ENCODE results near the gene G0S2.
"Not testable (repeated sequence)": the region's sequence is repeated elsewhere in the genome, so short reads cannot be mapped to it uniquely, and the experiment has no call there.

Gene G0S2

GRCh38 chr1:209685821-209686220 lies 10.6 kb downstream of the G0S2 start:
- no peak for DNase-seq

- DNase-seq, result no peak
Observed at GRCh38 chr1:209686322-209686721, 11.1 kb downstream of the G0S2 start.

- DNase-seq, result no peak
Observed at GRCh38 chr1:209688746-209689234, 13.6 kb downstream of the G0S2 start.

- DNase-seq, result no peak
Observed at GRCh38 chr1:209689477-209689876, 14.3 kb downstream of the G0S2 start.

- no peak for DNase-seq
Observed at GRCh38 chr1:209691237-209691636, 16.0 kb downstream of the G0S2 start.

- no peak for DNase-seq
Observed at GRCh38 chr1:209692296-209692695, 17.1 kb downstream of the G0S2 start.

GRCh38 chr1:209692745-209693504 lies 17.7 kb downstream of the G0S2 start:
- DNase-seq, result peak; percentile 59

- no peak for DNase-seq
Observed at GRCh38 chr1:209696673-209697072, 21.5 kb downstream of the G0S2 start.

GRCh38 chr1:209697126-209697525 lies 21.9 kb downstream of the G0S2 start:
- no peak for DNase-seq

- not testable (repeated sequence) for DNase-seq
Observed at GRCh38 chr1:209700686-209701085, 25.5 kb downstream of the G0S2 start.

GRCh38 chr1:209702832-209703231 lies 27.6 kb downstream of the G0S2 start:
- no peak for DNase-seq

- DNase-seq, result no peak
Observed at GRCh38 chr1:209703834-209704504, 28.8 kb downstream of the G0S2 start.

GRCh38 chr1:209704584-209704983 lies 29.4 kb downstream of the G0S2 start, which contains the start of gene HSD11B1:
Gene HSD11B1 (plus strand): TSS chr1:209704846. CDS start chr1:209704943, 97 bp downstream.
- DNase-seq, result peak; percentile 2

GRCh38 chr1:209705033-209705598 lies 29.9 kb downstream of the G0S2 start:
- no peak for DNase-seq

GRCh38 chr1:209706622-209707021 lies 31.4 kb downstream of the G0S2 start:
- DNase-seq, result no peak

- no peak for DNase-seq
Observed at GRCh38 chr1:209707308-209707707, 32.1 kb downstream of the G0S2 start.

GRCh38 chr1:209708297-209708696 lies 33.1 kb downstream of the G0S2 start:
- DNase-seq, result no peak

- no peak for DNase-seq
Observed at GRCh38 chr1:209710093-209710492, 34.9 kb downstream of the G0S2 start.

GRCh38 chr1:209710847-209711246 lies 35.6 kb downstream of the G0S2 start:
- no peak for DNase-seq

- no peak for DNase-seq
Observed at GRCh38 chr1:209714338-209714737, 39.1 kb downstream of the G0S2 start.

GRCh38 chr1:209715314-209715713 lies 40.1 kb downstream of the G0S2 start:
- no peak for DNase-seq

GRCh38 chr1:209717818-209718217 lies 42.6 kb downstream of the G0S2 start:
- DNase-seq, result no peak

- no peak for DNase-seq
Observed at GRCh38 chr1:209720326-209720725, 45.1 kb downstream of the G0S2 start.

- no peak for DNase-seq
Observed at GRCh38 chr1:209720826-209721225, 45.6 kb downstream of the G0S2 start.
